Right lobe of liver (tissue), 6 donors: ENCODE results near the gene PLA2G15. TPM values are rescaled to one million over a fixed set of nuclear protein-coding genes. Genes with fewer than 3 reads are reported as not detected.

ENCODE experiments used
- ATAC-seq, 4 donors: fragments of 200-7000 bp; cut with Tn5 transposase; one replicate each; pipeline ENCODE4 v1.9.1; 2020; ENCODE audit warnings: mild to moderate bottlenecking in 4 of 4, moderate library complexity in 4 of 4
- DNase-seq, 3 donors: peaks; one replicate each; pipeline ENCODE4 v3.0.0-alpha.2; 2020
- H3K27ac ChIP-seq, 3 donors: fragments of 200-600 bp; one replicate each; pipeline ENCODE4 v1.8.0; 2022
- H3K27me3 ChIP-seq, 2 donors: fragments of 200-600 bp; one replicate each; pipeline ENCODE4 v1.8.0; 2022
- H3K36me3 ChIP-seq, 4 donors: fragments of 200-600 bp; sonication (generic) in 1 of 4; one replicate each; pipeline versions ENCODE4 v1.5.1 to v1.8.0; 2017 to 2022; ENCODE audit warnings: control low read depth in 1 of 4
- H3K4me1 ChIP-seq, 4 donors: fragments of 200-600 bp; sonication (generic) in 1 of 4; one replicate each; pipeline versions ENCODE4 v1.5.1 to v1.8.0; 2017 to 2022; ENCODE audit warnings: control low read depth in 1 of 4
- H3K4me3 ChIP-seq, 3 donors: fragments of 200-600 bp; one replicate each; pipeline ENCODE4 v1.8.0; 2022
- H3K9me3 ChIP-seq, 4 donors: fragments of 200-600 bp; sonication (generic) in 1 of 4; one replicate each; pipeline versions ENCODE4 v1.5.1 to v1.8.0; 2017 to 2022; ENCODE audit warnings: control low read depth in 1 of 4
- POLR2A ChIP-seq: fragments of 450-650 bp; IDR thresholded peaks from one replicate; pipeline ENCODE4 v1.6.1; 2017; ENCODE audit warnings: antibody characterized with exemption, mild to moderate bottlenecking
- WGBS: methylation state at CpG from one replicate; pipeline ENCODE4 v1.1.6; 2018; ENCODE audit warnings: low coverage, low lambda C conversion rate; ENCODE audit not compliant: insufficient coverage; ENCODE audit errors: missing lambda C conversion rate; 5-methylcytosine and 5-hydroxymethylcytosine counted together
- intact Hi-C, 2 donors: fragments of 100-400 bp; cut with DNase I; formaldehyde crosslinking; loops; one replicate each; pipeline versions ENCODE4 v1.11.2 to v1.14.1; 2022
- total RNA-seq, 6 experiments: library from RNA; depleted of rRNA in 2 of 6; stranded (reverse); fragments of >200 nt in 2 of 6; fragmentation: NEBNext Ultra II Directional in 3 of 6; extraction: Animal tissue kit (Norgen Biotek cat#: 25700) in 3 of 6; gene quantifications; one replicate each; pipeline versions ENCODE4 v1.1.0 to v1.2.4, GENCODE V29; 2016 to 2023
- TF ChIP-seq, protein P1 (sequence below), 4 donors: fragments of 200-600 bp in 3 of 4; fragments of 450-650 bp in 1 of 4; IDR thresholded peaks; one replicate each; pipeline versions ENCODE4 v1.5.1 to v1.8.0; 2016 to 2022; ENCODE audit warnings: antibody characterized with exemption in 4 of 4, mild to moderate bottlenecking in 2 of 4
- donor health status: DM: no; HTN: yes; CAD: no.
- donor health status: DM: no; HTN: no; CAD: no.
- donor health status: DM: no; HTN: no; CAD: no.
- donor health status: DM: no; HTN: yes; CAD: no.
- donor health status: DM: no; HTN: yes; CAD: no.

Gene PLA2G15
- total RNA-seq, 6 experiments from 2014 or later: 9.7 to 21.2 (median 13.7) TPM

DNA sequence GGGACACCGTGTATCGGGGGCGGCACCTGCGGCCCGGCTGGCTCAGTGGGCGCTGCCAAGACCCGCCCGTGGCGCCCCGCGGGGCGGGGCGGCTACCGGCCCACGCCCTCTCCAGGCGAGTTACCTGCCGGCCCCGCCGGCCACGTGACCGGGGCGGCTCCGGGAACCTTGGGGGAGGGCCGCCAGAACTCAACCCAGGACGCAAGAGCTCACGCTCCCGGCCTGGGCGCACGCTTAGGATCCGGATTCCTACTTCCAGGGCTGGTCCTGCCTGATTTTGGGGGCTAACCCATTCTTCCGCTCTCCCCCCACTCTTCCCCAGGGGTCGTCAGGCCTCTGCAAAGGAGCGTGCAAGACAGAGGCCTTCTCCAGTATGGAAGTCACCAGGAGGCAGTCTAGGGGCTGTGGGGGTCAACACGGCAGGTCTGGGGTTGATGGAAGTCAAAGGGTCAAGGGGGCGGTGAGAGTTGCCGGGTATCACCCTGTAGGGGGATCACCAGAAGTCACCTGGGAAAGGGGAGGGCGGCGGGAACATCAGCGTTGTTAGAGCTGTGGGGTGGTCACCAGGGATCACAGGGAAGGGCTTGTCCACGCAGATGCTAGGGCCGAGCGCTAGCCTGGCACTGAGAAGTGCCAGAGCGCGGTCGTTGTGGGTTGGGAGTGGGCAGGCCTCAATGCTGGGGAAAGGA lies 8.9 kb upstream of the PLA2G15 start:
- peaks cover 0 to 26% (median 12%) of the 10 kb centered on the region in 4 donors for H3K36me3 ChIP-seq
- peak; percentile 92 to 96 (median 96) for DNase-seq
- peak; percentile 96 for TF ChIP-seq POLR2A
- TF ChIP-seq, protein P1, sequence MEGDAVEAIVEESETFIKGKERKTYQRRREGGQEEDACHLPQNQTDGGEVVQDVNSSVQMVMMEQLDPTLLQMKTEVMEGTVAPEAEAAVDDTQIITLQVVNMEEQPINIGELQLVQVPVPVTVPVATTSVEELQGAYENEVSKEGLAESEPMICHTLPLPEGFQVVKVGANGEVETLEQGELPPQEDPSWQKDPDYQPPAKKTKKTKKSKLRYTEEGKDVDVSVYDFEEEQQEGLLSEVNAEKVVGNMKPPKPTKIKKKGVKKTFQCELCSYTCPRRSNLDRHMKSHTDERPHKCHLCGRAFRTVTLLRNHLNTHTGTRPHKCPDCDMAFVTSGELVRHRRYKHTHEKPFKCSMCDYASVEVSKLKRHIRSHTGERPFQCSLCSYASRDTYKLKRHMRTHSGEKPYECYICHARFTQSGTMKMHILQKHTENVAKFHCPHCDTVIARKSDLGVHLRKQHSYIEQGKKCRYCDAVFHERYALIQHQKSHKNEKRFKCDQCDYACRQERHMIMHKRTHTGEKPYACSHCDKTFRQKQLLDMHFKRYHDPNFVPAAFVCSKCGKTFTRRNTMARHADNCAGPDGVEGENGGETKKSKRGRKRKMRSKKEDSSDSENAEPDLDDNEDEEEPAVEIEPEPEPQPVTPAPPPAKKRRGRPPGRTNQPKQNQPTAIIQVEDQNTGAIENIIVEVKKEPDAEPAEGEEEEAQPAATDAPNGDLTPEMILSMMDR (IDR thresholded peaks at IDR 0.05): no peak
- H3K27me3 ChIP-seq: no peaks in the 10 kb centered on the region
- H3K27ac ChIP-seq: peak overlapping the region; percentile 65 to 88 (median 67)
- no peaks in the 10 kb centered on the region for H3K9me3 ChIP-seq
- H3K4me1 ChIP-seq: peaks cover 0 to 22% (median 4%) of the 10 kb centered on the region in 4 donors
- H3K4me3 ChIP-seq: peak overlapping the region; percentile 70 to 94 (median 91)
- ATAC-seq: peak; percentile 32 to 57 (median 50)
- intact Hi-C loops: loop anchor here (10.0 kb wide), 2 partner anchors 151 to 161 kb away; partner anchors contain the start of gene NFATC3 (in 1 of the 2)
- WGBS: 23% methylated on average over 10 of the region's 45 CpGs

DNA sequence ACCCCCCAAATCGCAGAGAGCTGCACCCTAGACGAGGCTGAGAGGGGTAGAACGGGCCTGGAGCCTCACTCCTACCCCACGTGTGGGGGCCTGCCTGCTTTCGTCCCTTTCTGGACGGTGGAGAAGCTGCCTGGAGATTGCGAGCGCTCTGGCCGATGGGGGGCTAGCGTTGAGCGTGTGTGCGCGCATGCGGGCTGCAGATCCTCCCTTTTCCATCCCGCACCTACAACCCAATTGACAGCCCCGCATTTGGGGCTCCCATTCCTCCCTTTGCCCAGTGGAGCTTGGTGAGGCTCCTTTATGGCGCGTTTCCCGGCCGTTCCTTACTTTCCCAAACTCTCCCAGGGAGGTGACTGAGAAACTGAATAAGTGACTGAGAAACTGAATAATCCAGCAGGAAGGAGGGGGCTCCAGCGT lies 8.3 kb upstream of the PLA2G15 start:
- Histone ChIP-seq H3K4me1 (peaks cover 0 to 22% (median 4%) of the 10 kb centered on the region in 4 donors), H3K9me3 (no peaks in the 10 kb centered on the region), H3K36me3 (peaks cover 0 to 20% (median 10%) of the 10 kb centered on the region in 4 donors), H3K4me3 (peak overlapping the region; percentile 70 to 94 (median 91)), H3K27ac (peak overlapping the region; percentile 65 to 88 (median 67)), H3K27me3 (no peaks in the 10 kb centered on the region)
- ATAC-seq (no peak), DNase-seq (peak in 1 of 3 donors; percentile 42)
- intact Hi-C loops: loop anchor here (10.0 kb wide), 2 partner anchors 152 to 162 kb away; partner anchors contain the start of gene NFATC3 (in 1 of the 2)
- TF ChIP-seq, protein P1 (IDR thresholded peaks at IDR 0.05): no peak
- TF ChIP-seq POLR2A: no peak
- WGBS: 20% methylated on average over 1 of the region's 21 CpGs

DNA sequence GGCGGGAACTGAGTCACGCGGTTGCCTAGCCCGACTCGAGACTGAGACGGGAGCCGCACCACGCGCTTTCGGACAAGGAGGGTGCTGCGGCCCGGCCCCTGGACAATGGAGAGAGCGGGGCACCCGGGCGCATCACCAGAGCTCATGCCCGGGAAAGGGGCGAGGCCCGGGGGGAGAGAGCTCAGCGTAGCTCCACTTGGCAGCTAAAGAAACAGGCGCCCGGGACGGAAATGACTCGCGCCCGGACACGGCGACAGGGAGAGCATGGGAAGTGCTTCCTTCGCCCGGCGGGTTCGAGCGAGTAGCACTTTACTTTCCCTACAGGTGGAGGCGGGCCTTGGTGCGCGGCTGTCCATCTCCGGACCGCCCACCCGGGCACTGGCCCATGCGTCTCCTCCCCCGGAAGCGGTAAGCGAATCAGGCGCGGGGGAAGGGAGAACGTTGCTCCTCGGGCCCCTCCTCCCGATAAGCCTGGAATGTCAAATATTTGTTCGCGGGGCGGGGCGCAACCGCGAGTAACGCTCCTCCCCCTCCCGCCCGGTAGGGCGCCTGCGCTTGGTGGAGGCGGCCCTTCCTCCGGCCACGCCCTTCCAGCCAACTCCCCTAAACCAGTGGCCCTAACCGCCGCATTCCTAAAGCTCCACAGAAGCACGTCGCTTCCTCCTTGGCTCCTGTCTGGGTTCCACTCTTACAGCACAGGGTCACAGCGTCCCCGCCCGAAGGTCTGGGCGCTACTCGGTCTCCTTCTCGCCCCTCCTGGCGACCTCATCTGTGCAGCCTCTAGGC lies 7.7 kb upstream of the PLA2G15 start:
- ATAC-seq: peak; percentile 70 to 82 (median 72)
- Histone ChIP-seq H3K27me3 (no peaks in the 10 kb centered on the region), H3K27ac (peak overlapping the region; percentile 72 to 88 (median 72)), H3K9me3 (no peaks in the 10 kb centered on the region), H3K36me3 (peaks cover 0 to 14% (median 7%) of the 10 kb centered on the region in 4 donors), H3K4me3 (peak overlapping the region; percentile 70 to 94 (median 91)), H3K4me1 (peaks cover 0 to 22% (median 3%) of the 10 kb centered on the region in 4 donors)
- WGBS: 2% methylated on average over 24 of the region's 72 CpGs
- intact Hi-C loops: loop anchor here (10.0 kb wide), 2 partner anchors 153 to 163 kb away; partner anchors contain the start of gene NFATC3 (in 1 of the 2)
- TF ChIP-seq POLR2A: peak; percentile 97
- TF ChIP-seq, protein P1 (IDR thresholded peaks at IDR 0.05): peak in 1 of 4 donors; percentile 6
- peak; percentile 98 to 99 (median 99) for DNase-seq

DNA sequence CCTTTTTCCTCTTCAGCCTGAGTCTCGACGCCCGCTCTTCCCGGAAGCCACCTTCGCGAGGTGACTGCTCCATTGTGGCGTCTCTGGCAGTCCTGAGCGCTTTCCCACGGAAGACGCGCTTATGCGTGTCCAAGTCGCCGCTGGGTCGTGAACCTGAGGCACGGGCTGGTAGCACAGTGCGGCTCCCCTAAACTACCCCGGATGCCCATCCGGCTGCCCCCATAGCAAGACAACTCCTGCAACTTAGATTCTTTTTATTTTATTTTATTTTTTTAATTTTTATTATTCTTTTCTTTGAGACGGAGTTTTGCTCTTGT lies 7.2 kb upstream of the PLA2G15 start:
- H3K27ac ChIP-seq: peak overlapping the region; percentile 69 to 72 (median 72)
- peak overlapping the region; percentile 37 to 94 (median 91) for H3K4me3 ChIP-seq
- no peak for DNase-seq
- peaks cover 0 to 10% (median 4%) of the 10 kb centered on the region in 4 donors for H3K36me3 ChIP-seq
- intact Hi-C loops: loop anchor here (10.0 kb wide), 2 partner anchors 153 to 163 kb away; partner anchors contain the start of gene NFATC3 (in 1 of the 2)
- peaks cover 0 to 21% (median 2%) of the 10 kb centered on the region in 4 donors for H3K4me1 ChIP-seq
- ATAC-seq: no peak
- H3K9me3 ChIP-seq: no peaks in the 10 kb centered on the region
- TF ChIP-seq POLR2A: no peak
- TF ChIP-seq, protein P1 (IDR thresholded peaks at IDR 0.05): no peak
- 6% methylated on average over 19 of the region's 20 CpGs for WGBS
- H3K27me3 ChIP-seq: no peaks in the 10 kb centered on the region
